GM10248 (cell line): ENCODE results near the gene IL16.
"Not testable (repeated sequence)": the region's sequence is repeated elsewhere in the genome, so short reads cannot be mapped to it uniquely, and the experiment has no call there.

ENCODE experiments used
- CTCF ChIA-PET: fragments of 300-600 bp; sonication (Branson Sonifier 250); formaldehyde crosslinking; extraction: SDS; loops from one replicate; lab custom pipeline; 2021; ENCODE audit warnings: antibody characterized with exemption; lab: Yijun Ruan, JAX
- POLR2A ChIA-PET: fragments of 350-650 bp; sonication (Branson Sonifier 250); formaldehyde crosslinking; extraction: SDS; loops from one replicate; lab custom pipeline; 2020; ENCODE audit warnings: antibody characterized with exemption; lab: Yijun Ruan, JAX
- DNase-seq: peaks from one replicate; pipeline ENCODE4 v3.0.0; 2012; ENCODE audit errors: extremely low spot score
- CTCF ChIP-seq: IDR thresholded peaks from 2 replicates; pipeline ENCODE4 v1.5.1; 2012; ENCODE audit warnings: mild to moderate bottlenecking, low read depth; ENCODE audit errors: extremely low read depth, missing control alignments, control extremely low read depth

The IL16 gene

GRCh38 chr15:81157195-81157938, 39.3 kb upstream of the IL16 start:
- TF ChIP-seq CTCF: no peak
- ChIA-PET CTCF (interaction anchor here (2.3 to 15.0 kb wide), 4 partner anchors 11 to 117 kb away, joined by 9 to 215 read pairs (median 16); no protein-coding TSS in a partner anchor), POLR2A (no interaction called here)
- no peak for DNase-seq

DNA sequence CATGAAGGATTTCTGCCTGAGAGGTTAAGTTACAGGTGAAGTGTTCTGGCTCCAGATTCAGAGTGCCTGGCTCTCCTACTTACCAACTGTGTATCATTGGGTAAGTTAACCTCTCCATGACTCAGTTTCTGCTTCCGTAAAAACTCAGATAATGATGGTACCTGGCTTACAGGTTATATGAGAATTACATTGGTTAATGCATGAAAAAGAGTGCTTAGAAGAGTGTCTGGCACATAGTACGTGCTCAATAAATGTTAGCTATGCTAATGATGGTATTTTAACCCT, 38.8 kb upstream of the IL16 start:
- ChIA-PET CTCF (interaction anchor here (15.0 kb wide), 1 partner anchor 109 kb away, joined by 215 read pairs; no protein-coding TSS in a partner anchor), POLR2A (no interaction called here)
- no peak for TF ChIP-seq CTCF
- DNase-seq: no peak

- DNase-seq, POLR2A ChIA-PET: not testable (repeated sequence)
- CTCF ChIA-PET: interaction anchor here (2.3 to 15.0 kb wide), 2 partner anchors 10 to 109 kb away, joined by 7 to 215 read pairs; no protein-coding TSS in a partner anchor
Measured at GRCh38 chr15:81158561-81158960, 38.1 kb upstream of the IL16 start.

DNA sequence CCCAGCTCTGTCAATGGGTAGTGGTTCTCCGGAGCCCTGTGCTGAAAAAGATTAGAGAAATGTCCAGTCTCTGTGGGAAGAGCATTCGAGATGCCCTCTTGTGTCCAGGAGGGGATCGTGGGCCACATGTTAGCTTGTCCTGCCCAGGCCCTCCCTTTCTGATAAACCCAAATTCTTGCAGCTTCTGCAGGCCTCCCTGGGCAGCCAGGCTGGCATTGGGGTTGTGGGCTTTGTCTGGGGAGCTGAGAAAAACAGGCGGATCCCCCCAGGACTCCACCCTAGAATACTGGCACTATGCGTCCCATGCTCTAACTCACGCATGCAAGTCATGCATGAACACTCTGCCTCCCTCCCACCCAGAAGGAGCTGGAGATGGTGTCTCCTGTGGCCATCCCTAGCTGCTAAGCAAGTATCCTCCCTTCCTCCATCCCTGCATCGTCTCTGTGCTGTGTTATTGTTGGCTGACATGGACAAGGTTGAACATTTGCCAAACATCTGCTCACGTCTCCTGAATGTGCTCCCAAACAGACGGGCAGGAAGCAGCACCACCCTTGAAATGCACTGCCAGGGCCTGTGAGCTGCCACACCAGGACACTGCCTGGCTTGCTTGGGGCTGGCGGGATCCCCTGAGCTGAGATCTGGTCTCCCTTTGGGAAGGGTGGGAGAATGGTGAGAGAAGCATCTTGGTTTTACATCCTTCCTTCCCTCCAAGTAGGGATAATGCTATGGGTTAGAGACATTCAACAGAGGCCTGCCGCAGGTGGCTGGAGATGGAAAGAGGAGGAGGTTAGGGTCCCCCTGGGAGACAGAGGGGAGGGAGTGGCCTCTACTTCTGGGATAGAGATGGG, 36.1 kb upstream of the IL16 start:
- ChIA-PET CTCF (interaction anchor here (2.3 to 15.0 kb wide), 2 partner anchors 12 to 107 kb away, joined by 7 to 215 read pairs; no protein-coding TSS in a partner anchor), POLR2A (no interaction called here)
- no peak for TF ChIP-seq CTCF
- no peak for DNase-seq

GRCh38 chr15:81161160-81161673, 35.5 kb upstream of the IL16 start:
- no peak for TF ChIP-seq CTCF
- POLR2A ChIA-PET: no interaction called here
- no peak for DNase-seq
- CTCF ChIA-PET: interaction anchor here (2.3 to 15.0 kb wide), 2 partner anchors 13 to 106 kb away, joined by 7 to 215 read pairs; no protein-coding TSS in a partner anchor

GRCh38 chr15:81161851-81162250, 34.8 kb upstream of the IL16 start:
- ChIA-PET CTCF (interaction anchor here (15.0 kb wide), 1 partner anchor 105 kb away, joined by 215 read pairs; no protein-coding TSS in a partner anchor), POLR2A (no interaction called here)
- DNase-seq: no peak
- no peak for TF ChIP-seq CTCF
